Activated T-cell treated with anti-CD3 and anti-CD28 coated beads, Interleukin-2, amount 50 U/mL, for 1 hour (primary cell): ENCODE results near the gene DCP1B.

Experiments used
- DNase-seq: peaks from one replicate; pipeline ENCODE4 v3.0.0-alpha.2; 2020

Gene DCP1B

DNA sequence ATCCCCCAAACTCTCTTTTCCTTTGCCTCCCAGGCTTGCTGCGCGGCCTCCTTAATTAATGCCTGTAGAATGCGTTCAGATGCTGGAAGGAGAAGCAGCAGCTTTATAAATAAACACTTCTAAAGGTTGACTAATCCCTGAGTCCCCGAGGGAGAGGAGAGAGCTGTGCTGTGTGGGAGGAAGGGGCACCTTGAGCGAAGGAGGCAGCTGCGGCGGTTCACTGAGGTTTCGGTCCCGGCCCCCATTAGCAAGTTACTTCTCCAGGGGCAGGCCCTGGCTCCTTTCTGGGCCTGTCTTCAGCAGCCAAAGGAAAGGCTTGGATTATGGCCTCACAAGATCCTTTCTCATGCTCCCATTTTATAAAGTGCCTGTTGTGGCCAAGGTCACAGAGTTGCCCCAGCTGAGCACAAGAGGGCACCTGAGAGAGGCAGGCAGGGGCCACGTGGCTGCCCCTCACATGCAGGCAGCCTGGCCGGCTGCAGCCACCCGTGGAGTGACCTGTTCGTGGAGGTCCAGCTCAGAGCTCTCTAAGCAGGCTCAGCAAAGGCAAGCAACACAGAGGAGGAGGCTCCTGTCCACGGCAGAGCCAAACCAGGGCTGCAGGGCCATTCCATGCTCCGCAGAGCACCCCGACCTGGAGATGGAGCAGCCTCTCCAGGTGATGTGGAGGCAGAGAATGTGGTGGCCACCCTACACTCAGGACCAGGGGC lies 70.8 kb downstream of the DCP1B start:
- no peak for DNase-seq

DNA sequence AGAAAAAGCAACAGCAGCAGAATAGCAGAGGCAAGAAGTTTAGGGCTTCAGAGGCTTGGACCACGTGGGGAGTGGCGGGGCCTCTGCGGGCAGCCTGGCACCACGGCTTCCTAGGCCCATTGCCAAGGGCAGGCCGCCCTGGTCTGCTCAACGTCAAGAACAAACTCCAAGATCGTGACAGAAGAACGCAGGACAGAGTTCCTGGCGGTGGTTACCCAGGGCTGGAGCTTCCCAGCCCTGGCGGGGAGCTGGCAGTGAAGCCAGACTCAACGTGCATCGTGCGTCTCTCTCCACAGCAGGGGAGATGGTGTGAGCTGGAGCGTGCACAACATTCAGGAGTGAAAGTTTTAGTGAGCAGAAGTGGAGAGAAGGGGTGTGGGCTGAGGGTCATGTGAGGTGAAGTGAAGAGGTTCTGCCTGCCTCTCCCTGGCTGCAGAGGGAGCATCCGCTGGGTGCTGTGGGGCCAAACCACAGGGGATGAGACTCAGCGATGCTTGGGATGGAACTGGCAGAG lies 71.9 kb downstream of the DCP1B start:
- no peak for DNase-seq

DNA sequence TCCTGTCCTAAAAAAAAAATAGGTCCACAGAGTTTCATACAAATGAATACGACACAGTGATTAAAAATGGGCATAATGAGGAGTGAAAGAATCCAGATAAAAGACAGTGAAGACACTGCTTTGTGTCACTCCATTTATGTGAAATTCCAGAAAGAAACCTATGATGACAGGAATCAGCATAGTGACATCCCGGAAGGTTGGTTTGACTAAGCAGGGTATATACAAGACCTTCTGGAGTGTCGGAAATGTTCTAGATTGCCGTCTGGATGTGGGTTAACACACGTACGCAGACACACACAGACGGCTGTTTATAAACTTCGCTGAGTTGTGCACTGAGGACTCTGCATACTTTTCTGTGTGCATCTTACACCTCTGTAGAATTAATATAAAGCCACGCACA lies 72.6 kb downstream of the DCP1B start:
- DNase-seq = no peak

DNA sequence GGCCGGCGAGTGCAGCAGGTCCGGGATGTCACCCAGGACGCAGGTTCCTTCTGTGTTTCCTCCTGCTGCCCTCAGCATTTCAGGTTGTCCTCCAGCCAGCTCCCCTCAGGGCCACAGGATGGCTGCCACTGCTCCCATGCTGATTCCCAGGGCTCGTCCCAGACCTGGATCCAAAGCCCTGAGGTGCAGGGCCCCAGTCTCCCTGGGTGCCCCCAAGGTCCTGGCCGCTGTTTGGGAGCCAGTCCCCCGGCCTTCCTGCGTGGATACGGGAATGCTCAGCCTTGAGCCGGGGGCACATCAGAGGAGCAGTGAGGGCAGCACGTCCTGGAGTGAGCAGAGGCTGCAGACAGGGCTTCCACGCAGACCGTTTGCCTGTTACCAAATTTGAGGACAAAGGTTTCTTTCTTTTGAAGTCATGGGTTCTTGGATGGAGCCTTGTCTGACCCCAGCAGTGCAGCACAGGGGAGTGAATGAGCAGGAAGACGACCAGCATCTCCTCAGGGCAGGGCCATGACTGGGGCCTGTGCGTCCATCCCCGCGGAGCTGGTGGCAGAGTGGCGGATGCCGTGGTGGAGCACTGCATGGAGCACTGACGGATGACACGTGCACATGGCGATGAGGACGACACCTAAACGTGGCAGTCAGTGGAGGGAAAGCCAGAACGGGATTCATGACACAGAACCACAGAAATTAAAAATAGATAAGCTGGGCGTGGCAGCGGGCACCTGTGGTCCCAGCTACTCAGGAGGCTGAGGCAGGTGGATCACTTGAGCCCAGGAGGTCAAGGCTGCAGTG lies 73.3 kb downstream of the DCP1B start:
- peak; percentile 3 for DNase-seq

DNA sequence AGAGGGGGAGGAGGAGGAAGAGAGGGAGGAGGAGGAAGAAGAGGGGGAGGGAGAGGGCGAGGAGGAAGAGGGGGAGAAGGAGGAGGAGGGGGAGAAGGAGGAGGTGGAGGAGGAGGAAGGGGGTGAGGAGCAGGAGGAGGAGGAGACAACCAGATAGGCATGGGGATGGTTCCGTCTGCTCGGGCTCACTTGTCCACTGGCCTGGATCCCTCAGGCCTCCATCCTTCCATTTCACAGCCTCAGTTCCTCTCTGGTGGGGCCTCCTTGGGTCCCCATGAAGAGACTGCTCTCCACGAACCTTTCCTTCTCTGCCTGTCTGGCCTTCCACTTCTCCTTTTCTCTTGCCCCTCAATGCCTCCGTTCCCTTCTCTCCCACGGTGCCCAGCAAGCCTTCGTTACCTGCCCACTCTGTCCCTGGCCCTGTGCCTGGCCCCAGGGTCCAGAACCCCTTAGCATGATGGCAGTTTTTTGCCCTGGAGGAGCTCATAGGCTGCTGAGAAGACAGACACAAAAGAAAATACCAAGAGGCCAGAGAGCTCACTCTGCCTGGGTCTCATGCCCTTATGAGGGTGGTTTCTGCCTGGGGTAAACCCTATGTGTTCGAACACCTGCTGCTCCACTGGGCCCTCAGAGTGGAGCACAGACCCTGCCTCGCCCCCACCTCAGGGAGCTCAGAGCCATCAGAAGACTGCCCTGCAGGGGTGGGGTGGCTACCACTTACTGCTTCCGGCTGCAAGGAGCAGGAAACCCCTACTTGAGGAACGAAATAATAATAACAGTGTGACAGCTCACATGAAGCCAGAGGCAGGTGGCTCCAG lies 74.1 kb downstream of the DCP1B start:
- peak; percentile 9 for DNase-seq

DNA sequence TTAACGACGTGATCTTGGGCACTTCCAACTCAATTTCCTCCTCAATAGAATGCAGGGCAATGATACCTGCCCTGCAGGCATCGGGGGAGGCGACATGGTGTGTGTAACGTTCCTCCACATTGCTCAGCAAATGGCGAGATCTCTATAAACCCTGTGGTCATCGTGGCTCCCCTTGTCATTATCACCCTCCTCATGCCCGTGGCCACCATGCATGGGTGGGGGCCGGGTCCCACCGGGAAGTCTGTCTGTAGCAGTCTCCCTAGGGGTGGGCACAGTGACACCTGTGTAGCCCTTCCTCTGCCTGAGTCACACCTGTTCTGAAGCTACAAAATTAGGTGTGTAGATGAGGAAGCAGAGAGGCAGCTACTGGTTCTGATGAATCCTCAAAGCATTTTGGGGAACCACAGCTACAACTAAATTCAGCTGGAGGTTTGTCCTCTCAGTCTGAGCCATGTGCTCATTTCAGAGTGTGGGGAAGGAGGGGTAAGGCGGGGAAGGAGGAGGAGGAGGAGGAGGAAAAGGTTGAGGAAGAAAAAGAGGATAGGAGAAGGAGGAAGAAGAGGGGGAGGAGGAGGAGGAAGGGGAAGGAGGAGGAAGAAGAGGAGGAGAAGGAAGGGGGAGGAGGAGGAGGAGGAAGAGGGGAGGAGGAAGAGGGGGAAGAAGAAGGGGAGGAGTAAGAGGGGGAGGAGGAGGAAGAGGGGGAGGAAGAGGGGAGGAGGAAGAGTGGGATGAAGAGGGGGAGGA lies 74.8 kb downstream of the DCP1B start:
- DNase-seq = no peak

DNA sequence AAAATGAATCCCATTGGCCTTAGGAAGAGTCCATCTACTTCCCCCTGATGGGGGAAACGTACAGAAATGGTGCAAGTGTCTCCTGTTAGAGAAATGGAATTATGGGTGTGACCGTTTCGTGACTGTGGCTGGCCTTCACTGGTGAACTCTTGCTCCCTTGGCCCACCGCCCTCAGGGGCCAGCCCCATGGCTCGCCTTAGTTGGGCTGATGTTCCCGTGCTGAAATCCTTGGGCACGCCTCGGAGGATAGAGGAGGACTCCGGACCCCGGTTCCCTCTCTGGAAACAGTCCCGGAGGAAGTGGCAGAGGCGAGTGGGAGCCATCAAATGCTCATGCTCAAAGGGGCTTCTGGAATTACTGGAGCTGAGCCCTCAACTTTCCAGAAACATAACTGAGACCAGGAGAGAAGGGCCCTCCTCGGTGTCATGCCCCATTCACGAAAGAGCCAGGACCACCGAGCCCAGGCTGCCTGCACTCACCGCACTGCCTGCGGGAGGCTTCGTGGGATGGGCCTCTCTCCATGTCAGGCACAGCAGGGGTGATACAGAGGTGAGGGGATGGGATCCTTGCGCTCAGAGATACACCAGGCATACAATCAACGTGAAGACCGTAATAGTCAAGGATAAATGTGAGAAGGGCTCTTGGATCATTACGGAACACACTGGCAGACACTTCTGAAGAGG lies 75.7 kb downstream of the DCP1B start:
- DNase-seq = peak; percentile 7

DNA sequence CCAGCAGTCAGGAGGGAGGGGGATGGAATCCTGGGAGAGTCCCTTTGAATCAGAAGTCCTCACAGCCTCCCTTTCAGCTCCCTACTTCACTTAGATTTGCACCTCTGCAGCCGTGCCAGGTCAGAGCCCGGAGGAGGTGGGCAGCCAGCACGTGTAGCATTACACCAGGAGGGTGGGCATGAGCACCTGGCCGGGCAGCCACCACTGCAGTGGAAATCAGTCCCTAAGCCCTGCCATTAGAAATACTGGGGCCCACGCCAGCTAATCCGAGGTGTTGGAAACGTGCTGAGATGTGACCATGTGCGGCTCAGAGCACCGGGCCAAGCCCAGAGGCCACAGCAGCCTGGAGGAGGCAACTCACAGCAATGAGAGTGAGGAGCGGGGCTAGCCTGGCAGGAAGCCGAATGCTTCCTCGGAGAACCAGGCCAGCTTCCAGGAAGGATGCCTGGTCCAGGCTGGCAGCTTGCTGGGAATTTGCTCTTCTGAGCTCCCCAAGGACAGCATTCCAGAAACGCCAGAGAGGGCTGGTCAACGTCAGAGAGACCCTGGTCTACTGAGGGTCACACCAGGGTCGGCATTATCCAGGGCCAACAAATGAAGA lies 76.4 kb downstream of the DCP1B start:
- peak; percentile 10 for DNase-seq

DNA sequence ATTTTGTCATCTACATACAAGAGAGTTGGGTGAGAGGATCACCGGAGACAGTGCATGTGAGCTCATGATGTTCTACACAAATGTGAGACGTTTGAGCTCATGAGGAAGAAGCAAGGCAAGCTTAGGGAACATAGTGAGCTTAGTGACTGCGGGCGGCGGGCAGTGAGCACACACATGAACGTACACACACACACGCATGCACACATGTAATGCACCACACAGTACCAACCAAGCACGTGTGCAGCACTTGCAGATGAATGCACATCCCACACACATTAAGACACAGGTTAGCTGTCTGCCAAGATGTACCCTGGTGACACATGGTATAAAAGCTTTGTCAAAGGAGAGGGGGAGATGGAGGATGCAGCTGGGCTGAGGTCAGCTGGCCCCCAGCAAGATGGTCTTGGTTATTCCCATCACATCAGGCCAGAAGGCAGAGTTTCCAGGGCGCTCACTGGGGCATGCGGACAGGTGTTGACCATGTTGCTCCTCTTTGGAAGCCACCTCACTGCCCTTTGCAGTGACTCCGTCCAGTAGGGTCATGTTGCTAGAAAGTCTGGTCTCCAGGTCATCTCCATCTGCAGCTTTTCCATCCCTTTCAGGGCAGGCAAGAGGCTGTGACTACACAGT lies 77.1 kb downstream of the DCP1B start:
- DNase-seq = no peak

DNA sequence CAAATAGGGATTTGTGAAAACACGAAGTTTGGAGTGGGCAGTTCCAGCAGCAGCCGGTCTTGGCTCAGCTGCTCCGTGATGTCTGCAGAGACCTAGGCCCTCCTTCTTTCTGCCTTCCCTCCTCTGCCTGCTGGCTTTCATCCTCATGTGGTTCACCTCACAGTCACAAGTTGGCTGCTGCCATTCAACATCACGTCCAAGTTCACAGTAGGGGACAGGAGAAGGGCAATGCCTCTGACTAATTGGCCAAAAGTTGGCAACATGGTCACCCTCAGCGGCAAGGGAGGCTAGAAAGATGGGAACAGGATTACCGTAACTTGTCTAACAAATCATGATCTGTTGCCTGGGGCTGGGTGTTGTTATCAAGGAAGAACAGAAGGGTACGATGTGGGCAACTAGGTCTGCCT lies 78.0 kb downstream of the DCP1B start:
- no peak for DNase-seq

DNA sequence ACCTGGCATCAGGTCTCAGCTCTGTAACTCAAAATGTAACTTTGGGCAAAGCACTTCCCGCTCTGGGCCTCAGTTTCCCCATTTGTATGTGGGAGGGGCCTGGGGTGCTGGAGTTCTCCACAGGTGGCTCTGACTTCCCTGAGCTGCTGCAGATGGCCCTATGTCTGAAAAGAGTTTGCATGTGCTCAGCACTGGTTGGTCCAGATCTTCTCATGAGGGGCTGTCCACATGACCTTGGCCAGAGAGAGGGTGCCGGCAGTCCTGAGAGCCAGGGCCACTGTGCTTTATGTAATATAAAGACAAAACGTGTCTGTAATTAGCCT lies 78.6 kb downstream of the DCP1B start:
- no peak for DNase-seq

DNA sequence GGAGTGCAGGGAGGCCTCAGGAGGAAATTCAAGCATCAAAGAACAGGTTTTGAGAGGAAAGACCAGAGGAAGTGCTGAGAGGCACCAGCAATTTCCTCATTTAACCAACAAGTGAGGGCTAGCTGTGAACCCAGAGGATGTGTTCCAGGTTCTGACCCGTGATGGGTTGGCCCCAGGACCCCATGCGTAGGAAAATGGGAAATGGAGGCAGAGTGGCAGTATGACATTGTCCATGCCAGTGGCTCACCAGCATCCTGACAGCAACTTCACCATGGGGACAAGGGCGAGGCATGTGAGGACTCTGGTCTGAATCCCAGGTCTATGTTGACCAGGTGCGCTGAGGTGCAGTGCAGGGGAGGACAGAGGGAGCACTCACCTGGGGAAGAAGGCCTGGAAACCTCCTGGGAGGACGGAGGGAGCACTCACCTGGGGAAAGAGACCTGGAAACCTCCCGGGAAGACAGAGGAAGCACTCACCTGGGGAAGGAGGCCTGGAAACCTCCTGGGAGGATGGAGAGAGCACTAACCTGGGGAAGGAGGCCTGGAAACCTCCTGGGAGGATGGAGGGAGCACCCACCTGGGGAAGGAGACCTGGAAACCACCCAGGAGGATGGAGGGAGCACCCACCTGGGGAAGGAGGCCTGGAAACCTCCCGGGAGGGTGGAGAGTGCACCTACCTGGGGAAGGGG lies 79.1 kb downstream of the DCP1B start:
- peak; percentile 14 for DNase-seq

DNA sequence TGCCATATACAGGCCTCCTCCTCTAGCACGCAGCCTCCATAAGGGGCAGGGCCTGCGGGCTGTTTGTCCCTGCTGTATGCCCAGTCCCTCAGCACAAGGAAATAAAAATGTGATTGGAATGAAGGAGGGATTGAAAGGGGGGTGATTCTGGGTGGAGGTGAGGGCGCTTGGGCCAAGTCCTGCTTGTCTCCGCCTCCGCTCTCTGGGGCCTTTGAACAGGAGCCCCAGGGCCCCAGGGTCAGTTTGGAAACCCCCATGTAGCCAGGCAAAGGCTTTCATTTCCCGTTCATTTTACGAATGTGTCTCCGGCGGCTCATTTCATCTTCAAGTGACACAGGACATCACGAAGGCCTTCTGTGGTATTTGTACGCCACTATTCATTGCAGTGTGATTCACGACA lies 81.3 kb downstream of the DCP1B start:
- DNase-seq = no peak

DNA sequence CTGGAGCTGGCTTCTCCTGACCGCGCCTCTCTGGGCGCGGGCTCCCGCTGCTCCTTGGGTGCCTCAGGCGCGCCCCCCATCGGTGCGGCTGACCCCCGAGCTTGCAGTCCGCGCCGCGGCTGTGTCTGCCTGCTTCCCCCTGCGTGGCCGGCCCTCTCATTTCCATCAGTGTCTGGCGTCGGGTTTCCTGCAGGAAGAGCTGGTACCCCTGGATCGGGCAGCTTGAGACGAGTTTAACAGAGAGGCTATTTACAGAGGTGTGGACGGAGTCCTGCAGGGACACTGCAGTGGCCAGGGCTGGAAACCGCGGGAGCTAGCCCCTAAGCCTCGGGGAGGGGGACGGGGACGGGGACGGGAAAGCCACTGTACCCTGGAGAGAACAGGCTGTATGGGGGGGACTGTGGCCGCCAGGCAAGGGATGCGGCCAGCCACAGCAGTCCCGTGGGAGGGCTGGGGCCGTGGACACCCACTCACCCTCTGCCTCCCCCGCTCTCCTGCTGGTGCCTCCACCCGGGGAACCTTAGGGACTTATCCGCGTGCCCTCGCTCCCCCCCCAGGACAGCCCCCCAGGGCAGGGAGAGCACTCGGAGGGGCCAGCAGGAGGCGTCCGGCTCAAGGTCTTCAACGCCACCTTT lies 82.1 kb downstream of the DCP1B start:
- DNase-seq = peak; percentile 8

DNA sequence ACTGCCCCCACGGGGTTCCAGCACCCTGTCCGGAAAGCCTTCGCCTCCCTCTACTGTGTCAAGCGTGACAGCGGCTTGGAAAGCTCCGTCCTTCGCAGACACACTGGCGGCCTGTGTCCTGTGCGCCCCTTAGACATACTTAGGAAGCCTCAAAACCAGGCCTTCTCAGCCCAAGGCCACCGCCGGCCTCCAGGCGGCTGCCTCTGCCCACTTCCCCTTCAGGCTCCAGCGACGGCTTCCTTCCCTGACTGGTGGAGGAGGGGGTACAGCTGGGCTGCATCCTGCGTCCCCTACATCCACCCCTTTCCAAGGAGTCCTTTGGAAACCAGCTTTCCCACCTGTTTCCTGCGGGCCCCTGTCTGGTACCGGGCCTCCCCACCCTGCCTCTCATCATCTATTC lies 83.3 kb downstream of the DCP1B start:
- peak; percentile 15 for DNase-seq

DNA sequence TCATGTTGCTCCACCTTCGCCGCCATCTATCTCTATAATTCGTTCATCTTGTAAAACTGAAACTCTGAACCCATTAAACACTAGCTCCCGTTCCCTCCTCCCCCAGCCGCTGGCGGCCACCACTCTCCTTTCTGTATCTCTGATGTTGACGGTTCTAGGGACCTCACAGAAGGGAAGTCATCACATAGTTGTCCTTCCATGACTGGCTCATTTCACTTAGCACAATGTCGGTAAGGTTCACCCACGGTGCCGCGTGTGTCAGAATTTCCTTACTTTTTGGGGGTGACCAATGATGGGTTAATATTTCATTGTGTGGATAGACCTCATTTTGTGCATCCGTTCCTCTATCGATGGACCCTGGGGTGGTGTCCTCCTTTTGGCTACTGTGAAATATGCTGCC lies 83.8 kb downstream of the DCP1B start:
- DNase-seq = no peak

DNA sequence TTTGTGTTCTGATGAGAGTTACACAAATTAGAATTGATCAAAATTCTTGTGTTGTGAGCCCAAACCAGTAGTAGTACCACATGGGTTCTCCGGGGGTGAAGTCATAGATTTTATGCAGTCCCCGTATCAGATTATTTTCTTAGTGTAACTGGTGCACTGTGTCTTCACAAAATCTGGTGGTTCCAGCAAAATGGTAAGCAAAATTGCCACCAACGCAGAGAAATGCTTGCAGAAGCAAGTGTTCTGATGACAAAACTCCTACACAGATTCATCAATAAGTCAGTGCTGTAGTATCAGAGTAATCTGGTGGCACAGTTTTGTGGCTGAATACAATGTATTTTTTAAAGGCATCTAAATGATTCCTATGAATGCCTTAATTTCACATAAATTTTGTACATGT lies 84.5 kb downstream of the DCP1B start:
- no peak for DNase-seq

DNA sequence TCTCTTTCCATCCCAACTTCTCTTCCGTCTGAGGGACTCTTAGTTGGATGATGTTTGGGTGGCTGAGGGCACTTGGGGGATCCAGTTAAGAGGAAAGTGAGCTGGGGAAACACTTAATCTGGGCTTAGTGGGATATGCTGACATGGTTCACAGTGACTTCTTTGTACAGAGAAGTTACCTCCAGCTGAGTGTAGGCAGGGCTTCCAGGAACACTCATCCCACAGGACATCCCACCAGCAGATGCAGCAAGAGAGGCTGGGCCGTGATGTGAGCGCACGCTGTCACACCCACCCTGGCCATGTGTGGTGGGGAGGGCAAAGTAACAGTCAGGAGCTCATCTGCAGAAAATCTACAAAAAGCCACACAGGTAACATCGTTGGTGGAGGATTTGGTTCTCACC lies 85.0 kb downstream of the DCP1B start:
- no peak for DNase-seq

DNA sequence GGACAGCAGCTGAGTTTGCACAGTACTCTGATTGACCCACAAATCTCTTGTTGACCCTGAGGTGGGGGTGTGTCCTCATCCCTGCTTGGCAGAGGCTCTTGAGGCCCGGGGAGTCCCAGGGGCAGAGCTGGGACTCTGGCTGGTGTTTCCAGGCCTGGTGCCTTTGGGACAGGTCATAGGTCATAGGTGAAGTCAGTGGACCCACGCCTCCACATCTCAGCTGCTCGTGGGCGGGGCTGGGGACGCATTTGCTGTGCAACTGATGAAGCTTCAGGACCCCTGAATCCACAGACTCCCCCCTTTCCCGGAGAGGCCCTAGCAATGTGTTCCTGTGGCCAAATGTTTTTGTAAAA lies 85.4 kb downstream of the DCP1B start:
- no peak for DNase-seq
